ENCODE results near the gene GALR3.
A peak's percentile ranks its signal among the peaks of the same experiment; 100 is the strongest.
"Not testable (repeated sequence)": the region's sequence is repeated elsewhere in the genome, so short reads cannot be mapped to it uniquely, and the experiment has no call there.

The GALR3 gene

GRCh38 chr22:37797259-37797658 is 25.9 kb upstream of the GALR3 start:
- DNase-seq; H3K4me1 Mint-ChIP-seq (ENCODE audit: low read depth); H3K27ac Mint-ChIP-seq; H3K4me3 Mint-ChIP-seq; H3K9me3 Mint-ChIP-seq; H3K27me3 Mint-ChIP-seq; H3K36me3 Mint-ChIP-seq (ENCODE audit: low read depth): not testable (repeated sequence)

DNA sequence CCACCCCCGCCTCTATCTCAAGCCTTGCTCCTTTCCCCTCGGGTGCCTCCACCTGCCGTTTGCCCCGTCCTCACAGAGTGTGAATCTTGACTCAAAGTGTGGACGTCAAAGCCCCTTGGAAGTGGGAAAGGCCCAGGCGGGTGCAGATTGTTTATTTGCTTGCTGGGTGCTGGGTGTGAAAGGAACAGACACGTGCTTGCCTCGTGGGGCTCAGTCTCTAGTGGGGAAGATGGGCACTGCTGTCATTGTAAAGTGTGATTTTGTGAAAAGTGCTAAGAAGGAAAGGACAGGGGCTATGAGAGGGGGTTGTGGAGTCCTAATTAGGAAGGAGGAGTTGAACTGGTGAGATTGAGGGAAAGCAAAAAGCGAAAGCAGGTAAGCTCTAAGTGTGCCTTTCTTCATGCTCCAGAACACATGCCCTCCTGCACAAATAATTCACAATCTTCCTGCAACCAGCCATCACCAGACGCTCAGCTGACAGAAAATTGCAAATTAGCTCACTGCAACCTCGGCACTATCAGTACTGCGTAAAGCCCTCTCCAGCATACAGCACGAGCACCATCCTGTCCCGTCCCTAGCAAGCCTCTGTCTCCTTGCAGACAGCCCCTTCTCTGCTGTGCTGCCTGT is 25.2 kb upstream of the GALR3 start:
- Mint-ChIP-seq H3K9me3 (no peaks in the 10 kb centered on the region), H3K27me3 (peaks cover 11% of the 10 kb centered on the region), H3K36me3 (ENCODE audit: low read depth) (no peaks in the 10 kb centered on the region), H3K27ac (no peak overlapping the region), H3K4me3 (no peak overlapping the region), H3K4me1 (ENCODE audit: low read depth) (peaks cover 6% of the 10 kb centered on the region)
- no peak for DNase-seq

DNA sequence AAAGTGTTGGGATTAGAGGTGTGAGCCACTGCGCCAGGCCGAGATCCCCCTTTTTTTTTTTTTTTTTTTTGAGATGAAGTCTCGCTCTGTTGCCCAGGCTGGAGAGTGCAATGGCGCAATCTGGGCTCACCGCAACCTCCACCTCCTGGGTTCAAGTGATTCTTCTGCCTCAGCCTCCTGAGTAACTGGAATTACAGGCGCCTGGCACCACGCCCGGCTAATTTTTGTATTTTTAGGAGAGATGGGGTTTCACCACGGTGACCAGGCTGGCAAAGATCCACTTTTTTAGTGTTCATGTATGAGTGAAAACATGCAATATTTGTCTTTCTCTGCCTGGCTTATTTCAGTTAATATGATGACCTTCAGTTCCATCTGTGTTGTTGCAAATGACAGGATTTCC is 23.2 kb upstream of the GALR3 start:
- H3K36me3 Mint-ChIP-seq (ENCODE audit: low read depth); H3K4me3 Mint-ChIP-seq; H3K27ac Mint-ChIP-seq; DNase-seq; H3K9me3 Mint-ChIP-seq: not testable (repeated sequence)
- Mint-ChIP-seq H3K27me3 (peaks cover 25% of the 10 kb centered on the region), H3K4me1 (ENCODE audit: low read depth) (peaks cover 17% of the 10 kb centered on the region)

GRCh38 chr22:37801946-37802309 is 21.3 kb upstream of the GALR3 start:
- Mint-ChIP-seq H3K9me3 (no peaks in the 10 kb centered on the region), H3K27ac (no peak overlapping the region), H3K4me3 (peak overlapping the region; percentile 57), H3K36me3 (ENCODE audit: low read depth) (no peaks in the 10 kb centered on the region), H3K4me1 (ENCODE audit: low read depth) (peaks cover 31% of the 10 kb centered on the region), H3K27me3 (peaks cover 43% of the 10 kb centered on the region)
- DNase-seq, result no peak

- no peaks in the 10 kb centered on the region for H3K36me3 Mint-ChIP-seq (ENCODE audit: low read depth)
- peak; percentile 52 for DNase-seq
- no peaks in the 10 kb centered on the region for H3K9me3 Mint-ChIP-seq
- H3K4me1 Mint-ChIP-seq (ENCODE audit: low read depth), result peaks cover 36% of the 10 kb centered on the region
- H3K4me3 Mint-ChIP-seq, result peak overlapping the region; percentile 56
- peaks cover 49% of the 10 kb centered on the region for H3K27me3 Mint-ChIP-seq
- H3K27ac Mint-ChIP-seq, result no peak overlapping the region
Observed at GRCh38 chr22:37802310-37803194, 20.6 kb upstream of the GALR3 start.

DNA sequence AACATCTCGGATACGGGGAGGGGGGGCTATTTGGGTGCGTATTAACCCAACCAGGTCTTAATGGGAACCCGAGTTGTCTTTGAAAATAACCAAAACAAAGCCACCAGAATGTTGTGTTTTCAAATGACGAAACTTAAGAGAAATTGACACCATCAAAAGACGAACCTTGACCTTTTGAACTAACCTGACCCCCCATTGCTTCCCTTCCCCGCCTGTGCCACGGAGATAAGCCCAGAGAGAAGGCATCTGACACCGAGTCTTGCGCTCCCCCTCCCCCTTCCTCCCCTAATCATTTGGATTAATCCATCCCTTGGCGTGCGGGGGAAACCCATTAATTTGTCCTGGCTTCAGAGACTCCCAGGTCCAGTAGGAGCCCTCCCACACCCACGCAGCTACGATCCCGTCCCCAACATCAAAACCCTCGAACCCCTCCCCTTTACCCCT is 20.0 kb upstream of the GALR3 start:
- H3K4me3 Mint-ChIP-seq, result peak overlapping the region; percentile 56
- no peak overlapping the region for H3K27ac Mint-ChIP-seq
- DNase-seq, result no peak
- H3K9me3 Mint-ChIP-seq, result no peaks in the 10 kb centered on the region
- peaks cover 56% of the 10 kb centered on the region for H3K27me3 Mint-ChIP-seq
- H3K36me3 Mint-ChIP-seq (ENCODE audit: low read depth), result no peaks in the 10 kb centered on the region
- peaks cover 40% of the 10 kb centered on the region for H3K4me1 Mint-ChIP-seq (ENCODE audit: low read depth)

- no peak for DNase-seq
- H3K27ac Mint-ChIP-seq, result no peak overlapping the region
- peaks cover 62% of the 10 kb centered on the region for H3K27me3 Mint-ChIP-seq
- H3K4me1 Mint-ChIP-seq (ENCODE audit: low read depth), result peaks cover 44% of the 10 kb centered on the region
- H3K4me3 Mint-ChIP-seq, result peak overlapping the region; percentile 49
- no peaks in the 10 kb centered on the region for H3K9me3 Mint-ChIP-seq
- H3K36me3 Mint-ChIP-seq (ENCODE audit: low read depth), result no peaks in the 10 kb centered on the region
Observed at GRCh38 chr22:37803639-37804351, 19.4 kb upstream of the GALR3 start.

DNA sequence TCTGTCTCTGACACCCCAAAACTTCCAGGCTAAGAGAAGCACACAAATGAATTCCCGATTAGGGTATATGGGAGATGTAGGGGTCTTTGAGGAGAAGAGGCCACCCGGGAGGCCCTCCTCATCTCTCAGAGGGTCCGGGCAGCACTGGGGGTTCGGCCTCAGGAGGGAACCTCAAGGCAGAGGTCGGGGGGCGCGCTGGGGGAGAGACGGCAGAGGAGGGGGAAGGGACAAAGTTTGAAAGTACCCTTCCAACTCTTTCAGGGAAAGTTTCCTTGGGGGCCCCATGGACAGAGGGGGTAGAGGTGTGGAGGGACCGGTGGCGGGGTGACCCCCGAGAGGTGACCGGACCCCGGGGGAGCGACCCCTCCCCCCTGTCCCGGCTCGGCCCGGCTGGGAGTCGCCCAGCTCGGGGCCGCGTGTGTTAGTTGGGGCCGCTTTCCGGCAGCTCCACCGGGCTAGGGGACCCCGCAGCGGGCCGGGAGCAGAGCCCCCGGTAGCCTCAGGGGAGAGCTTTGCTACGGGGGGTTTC is 18.8 kb upstream of the GALR3 start:
- Mint-ChIP-seq H3K27me3 (peaks cover 68% of the 10 kb centered on the region), H3K27ac (no peak overlapping the region), H3K4me1 (ENCODE audit: low read depth) (peaks cover 44% of the 10 kb centered on the region), H3K36me3 (ENCODE audit: low read depth) (no peaks in the 10 kb centered on the region), H3K4me3 (peak overlapping the region; percentile 49), H3K9me3 (no peaks in the 10 kb centered on the region)
- no peak for DNase-seq

DNA sequence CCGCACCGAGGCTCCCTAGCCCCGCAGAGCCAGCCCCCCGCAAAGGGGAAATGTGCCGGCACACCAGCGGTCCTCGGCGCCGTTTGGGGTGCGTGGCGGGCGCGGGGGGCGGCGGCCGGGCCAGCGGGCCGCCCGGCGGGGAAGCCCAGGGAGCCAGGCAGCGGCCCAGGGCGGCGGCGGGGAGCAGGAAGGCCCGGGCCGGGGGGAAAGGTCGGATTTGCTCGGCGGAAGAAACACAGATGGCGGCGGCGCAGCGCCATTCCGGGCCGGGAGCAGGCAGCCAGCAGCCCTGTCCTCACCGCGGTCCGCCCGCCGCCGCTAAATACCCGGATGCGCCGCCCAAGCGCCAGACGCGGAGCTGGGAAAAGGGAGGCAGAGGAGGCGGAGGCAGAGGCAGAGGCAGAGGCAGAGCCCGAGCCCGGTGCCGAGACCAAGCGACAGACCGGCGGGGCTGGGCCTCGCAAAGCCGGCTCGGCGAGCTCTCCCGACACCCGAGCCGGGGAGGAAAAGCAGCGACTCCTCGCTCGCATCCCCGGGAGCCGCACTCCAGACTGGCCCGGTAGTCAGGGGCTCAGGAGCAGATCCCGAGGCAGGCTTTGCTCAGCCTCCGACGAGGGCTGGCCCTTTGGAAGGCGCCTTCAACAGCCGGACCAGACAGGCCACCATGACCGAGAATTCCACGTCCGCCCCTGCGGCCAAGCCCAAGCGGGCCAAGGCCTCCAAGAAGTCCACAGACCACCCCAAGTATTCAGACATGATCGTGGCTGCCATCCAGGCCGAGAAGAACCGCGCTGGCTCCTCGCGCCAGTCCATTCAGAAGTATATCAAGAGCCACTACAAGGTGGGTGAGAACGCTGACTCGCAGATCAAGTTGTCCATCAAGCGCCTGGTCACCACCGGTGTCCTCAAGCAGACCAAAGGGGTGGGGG is 18.0 kb upstream of the GALR3 start:
- Mint-ChIP-seq H3K27ac (peak overlapping the region; percentile 52), H3K4me1 (ENCODE audit: low read depth) (peaks cover 44% of the 10 kb centered on the region), H3K4me3 (peak overlapping the region; percentile 62), H3K9me3 (no peaks in the 10 kb centered on the region), H3K36me3 (ENCODE audit: low read depth) (no peaks in the 10 kb centered on the region), H3K27me3 (peaks cover 75% of the 10 kb centered on the region)
- peak; percentile 84 for DNase-seq

DNA sequence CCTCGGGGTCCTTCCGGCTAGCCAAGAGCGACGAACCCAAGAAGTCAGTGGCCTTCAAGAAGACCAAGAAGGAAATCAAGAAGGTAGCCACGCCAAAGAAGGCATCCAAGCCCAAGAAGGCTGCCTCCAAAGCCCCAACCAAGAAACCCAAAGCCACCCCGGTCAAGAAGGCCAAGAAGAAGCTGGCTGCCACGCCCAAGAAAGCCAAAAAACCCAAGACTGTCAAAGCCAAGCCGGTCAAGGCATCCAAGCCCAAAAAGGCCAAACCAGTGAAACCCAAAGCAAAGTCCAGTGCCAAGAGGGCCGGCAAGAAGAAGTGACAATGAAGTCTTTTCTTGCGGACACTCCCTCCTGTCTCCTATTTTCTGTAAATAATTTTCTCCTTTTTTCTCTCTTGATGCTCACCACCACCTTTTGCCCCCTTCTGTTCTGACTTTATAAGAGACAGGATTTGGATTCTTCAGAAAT is 17.3 kb upstream of the GALR3 start:
- no peak for DNase-seq
- peaks cover 44% of the 10 kb centered on the region for H3K4me1 Mint-ChIP-seq (ENCODE audit: low read depth)
- no peaks in the 10 kb centered on the region for H3K36me3 Mint-ChIP-seq (ENCODE audit: low read depth)
- H3K9me3 Mint-ChIP-seq, result no peaks in the 10 kb centered on the region
- H3K27me3 Mint-ChIP-seq, result peaks cover 74% of the 10 kb centered on the region
- H3K4me3 Mint-ChIP-seq, result peak overlapping the region; percentile 62
- H3K27ac Mint-ChIP-seq, result no peak overlapping the region

- Mint-ChIP-seq H3K36me3 (ENCODE audit: low read depth) (no peaks in the 10 kb centered on the region), H3K4me1 (ENCODE audit: low read depth) (peaks cover 44% of the 10 kb centered on the region), H3K27ac (no peak overlapping the region), H3K27me3 (peaks cover 79% of the 10 kb centered on the region), H3K9me3 (no peaks in the 10 kb centered on the region), H3K4me3 (peak overlapping the region; percentile 79)
- no peak for DNase-seq
Observed at GRCh38 chr22:37806409-37807333, 16.5 kb upstream of the GALR3 start.

- DNase-seq, result peak; percentile 91
- H3K27me3 Mint-ChIP-seq, result peaks cover 83% of the 10 kb centered on the region
- H3K27ac Mint-ChIP-seq, result no peak within 1 kb of the TSS
- no peaks in the 10 kb centered on the region for H3K9me3 Mint-ChIP-seq
- H3K4me3 Mint-ChIP-seq, result peak within 1 kb of the TSS; percentile 79
- H3K4me1 Mint-ChIP-seq (ENCODE audit: low read depth), result peaks cover 41% of the 10 kb centered on the region
- no peaks in the 10 kb centered on the region for H3K36me3 Mint-ChIP-seq (ENCODE audit: low read depth)
Observed at GRCh38 chr22:37807410-37808293, 15.5 kb upstream of the GALR3 start, which contains the start of gene GCAT. Gene GCAT (plus strand): TSS chr22:37807934. CDS start chr22:37807968, 34 bp downstream.

All from activated T-cell treated with anti-CD3 and anti-CD28 coated beads, Interleukin-2, amount 50 U/mL, for 24 hours (primary cell).